Measurements from ENCODE around the gene ARPC1B. TPM values are rescaled to one million over a fixed set of nuclear protein-coding genes. Genes with fewer than 3 reads are reported as not detected.

Gene ARPC1B
- total and polyA plus RNA-seq, 7 donors = 70.3 to 390 (median 136) TPM

DNA sequence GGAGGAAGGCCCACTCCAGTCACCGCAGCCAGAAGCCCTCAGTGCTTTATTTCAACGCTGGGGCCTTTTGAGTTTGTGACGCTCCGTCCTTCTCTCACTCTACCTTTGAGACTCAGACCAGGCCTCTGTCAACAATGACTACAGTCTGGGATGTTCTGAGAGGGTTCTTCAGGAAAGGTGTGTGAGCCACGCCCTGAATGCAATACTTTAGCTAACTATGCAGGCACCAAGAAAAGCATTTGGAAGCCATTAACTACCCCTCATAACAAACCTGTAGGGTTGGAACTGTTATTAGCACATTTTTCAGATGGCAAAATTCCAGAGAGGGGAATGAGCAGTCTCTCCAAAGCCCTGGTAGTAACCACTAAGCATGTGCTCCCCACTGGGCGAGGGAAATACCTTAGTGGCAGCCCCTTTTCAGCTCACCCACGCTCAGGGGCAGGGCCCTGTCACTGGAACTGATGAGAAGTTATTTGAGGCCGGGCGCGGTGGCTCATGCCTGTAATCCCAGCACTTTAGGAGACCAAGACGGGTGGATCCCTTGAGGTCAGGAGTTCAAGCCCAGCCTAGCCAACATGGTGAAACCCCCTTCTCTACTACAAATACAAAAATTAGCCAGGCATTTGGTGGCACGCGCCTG lies 5.7 kb upstream of the ARPC1B start:
- DNase-seq = no peak
- WGBS, 2 donors = 91 to 93% methylated on average over 13 of the region's 13 CpGs
- intact Hi-C loops (cut with DNase I) = no loop called here
- H3K4me3 ChIP-seq = no peak overlapping the region
- H3K4me1 ChIP-seq = peaks cover 0 to 15% (median 3%) of the 10 kb centered on the region in 4 donors
- H3K27ac ChIP-seq = no peak overlapping the region
- H3K9me3 ChIP-seq = no peaks in the 10 kb centered on the region
- H3K27me3 ChIP-seq = no peaks in the 10 kb centered on the region
- H3K36me3 ChIP-seq = peaks cover 0 to 39% (median 25%) of the 10 kb centered on the region in 4 donors
- TF ChIP-seq POLR2A (IDR thresholded peaks at IDR 0.05) = no peak
- no peak for TF ChIP-seq CTCF (IDR thresholded peaks at IDR 0.05)
- no peak for TF ChIP-seq EP300 (IDR thresholded peaks at IDR 0.05)
- TF ChIP-seq POLR2AphosphoS5 (IDR thresholded peaks at IDR 0.05) = no peak

DNA sequence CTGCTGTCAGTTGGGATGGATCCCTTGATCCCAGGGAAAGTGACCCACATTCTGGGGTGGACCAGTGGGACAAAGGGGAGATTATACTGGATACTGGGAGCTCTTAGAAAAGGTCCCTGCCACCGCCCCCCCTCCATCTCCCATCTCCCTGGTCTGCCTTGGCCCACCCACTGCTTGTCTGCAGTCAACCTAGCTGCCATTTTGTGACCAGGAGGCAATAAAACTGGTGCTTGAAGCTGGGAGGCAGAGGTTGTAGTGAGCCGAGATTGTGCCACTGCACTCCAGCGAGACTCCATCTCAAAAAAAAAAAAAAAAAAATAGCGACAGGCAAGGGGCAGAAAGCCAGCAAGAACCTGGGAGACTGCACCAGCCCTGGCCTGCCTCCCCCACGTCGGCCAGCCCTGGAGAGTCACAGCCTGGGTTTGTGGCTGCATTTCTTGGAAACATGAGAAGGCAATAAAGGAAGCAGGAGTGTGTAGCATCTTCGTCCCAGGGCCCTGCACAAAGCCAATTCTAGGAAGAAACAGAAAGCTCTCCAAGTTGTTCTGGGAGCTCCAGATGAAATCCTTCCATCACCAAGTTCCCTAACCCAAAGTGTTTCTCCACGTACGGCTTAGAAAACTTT lies 4.7 kb upstream of the ARPC1B start:
- no peaks in the 10 kb centered on the region for H3K27me3 ChIP-seq
- WGBS, 2 donors = 77 to 82% methylated on average over 9 of the region's 9 CpGs
- peaks cover 0 to 20% (median 11%) of the 10 kb centered on the region in 4 donors for H3K4me1 ChIP-seq
- no peak for DNase-seq
- intact Hi-C loops (cut with DNase I) = no loop called here
- TF ChIP-seq CTCF (IDR thresholded peaks at IDR 0.05) = no peak
- no peak for TF ChIP-seq POLR2AphosphoS5 (IDR thresholded peaks at IDR 0.05)
- TF ChIP-seq POLR2A (IDR thresholded peaks at IDR 0.05) = no peak
- TF ChIP-seq EP300 (IDR thresholded peaks at IDR 0.05) = no peak
- peaks cover 0 to 29% (median 17%) of the 10 kb centered on the region in 4 donors for H3K36me3 ChIP-seq
- H3K9me3 ChIP-seq = no peaks in the 10 kb centered on the region
- H3K27ac ChIP-seq = peak overlapping the region; percentile 10 to 86 (median 38)
- no peak overlapping the region for H3K4me3 ChIP-seq

DNA sequence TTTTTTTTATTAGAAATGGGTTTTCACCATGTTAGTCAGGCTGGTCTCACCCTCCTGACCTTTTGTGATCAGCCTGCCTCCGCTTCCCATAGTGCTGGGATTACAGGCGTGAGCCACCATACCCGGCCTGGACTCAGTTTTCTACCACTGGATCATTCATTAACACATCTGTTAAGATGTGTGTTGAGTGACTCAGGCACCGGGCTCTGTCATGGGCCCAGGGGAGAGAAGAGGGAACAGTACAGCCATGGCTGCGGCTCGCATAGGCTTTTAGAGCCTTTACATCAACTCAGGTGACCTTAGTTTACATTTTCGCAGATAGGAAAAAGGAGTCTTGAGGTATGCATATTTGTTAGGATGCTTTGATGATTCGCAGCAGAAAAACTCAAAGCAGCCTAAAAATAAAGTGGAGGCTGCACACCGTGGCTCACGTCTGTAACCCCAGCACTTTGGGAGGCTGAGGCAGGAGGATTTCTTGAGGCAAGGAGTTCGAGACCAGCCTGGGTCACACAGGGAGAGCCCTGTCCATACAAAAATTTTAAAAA lies 3.1 kb upstream of the ARPC1B start:
- peaks cover 0 to 31% (median 22%) of the 10 kb centered on the region in 4 donors for H3K4me1 ChIP-seq
- H3K27ac ChIP-seq = peak overlapping the region in 3 of 4 donors; percentile 82 to 89 (median 86)
- H3K4me3 ChIP-seq = no peak overlapping the region
- peaks cover 0 to 13% (median 7%) of the 10 kb centered on the region in 4 donors for H3K36me3 ChIP-seq
- DNase-seq = peak; percentile 44
- intact Hi-C loops (cut with DNase I) = no loop called here
- TF ChIP-seq CTCF (IDR thresholded peaks at IDR 0.05) (no peak), EP300 (IDR thresholded peaks at IDR 0.05) (no peak), POLR2A (IDR thresholded peaks at IDR 0.05) (no peak), POLR2AphosphoS5 (IDR thresholded peaks at IDR 0.05) (no peak)
- WGBS, 2 donors = 93 to 94% methylated on average over 11 of the region's 11 CpGs
- no peaks in the 10 kb centered on the region for H3K27me3 ChIP-seq
- H3K9me3 ChIP-seq = no peaks in the 10 kb centered on the region

DNA sequence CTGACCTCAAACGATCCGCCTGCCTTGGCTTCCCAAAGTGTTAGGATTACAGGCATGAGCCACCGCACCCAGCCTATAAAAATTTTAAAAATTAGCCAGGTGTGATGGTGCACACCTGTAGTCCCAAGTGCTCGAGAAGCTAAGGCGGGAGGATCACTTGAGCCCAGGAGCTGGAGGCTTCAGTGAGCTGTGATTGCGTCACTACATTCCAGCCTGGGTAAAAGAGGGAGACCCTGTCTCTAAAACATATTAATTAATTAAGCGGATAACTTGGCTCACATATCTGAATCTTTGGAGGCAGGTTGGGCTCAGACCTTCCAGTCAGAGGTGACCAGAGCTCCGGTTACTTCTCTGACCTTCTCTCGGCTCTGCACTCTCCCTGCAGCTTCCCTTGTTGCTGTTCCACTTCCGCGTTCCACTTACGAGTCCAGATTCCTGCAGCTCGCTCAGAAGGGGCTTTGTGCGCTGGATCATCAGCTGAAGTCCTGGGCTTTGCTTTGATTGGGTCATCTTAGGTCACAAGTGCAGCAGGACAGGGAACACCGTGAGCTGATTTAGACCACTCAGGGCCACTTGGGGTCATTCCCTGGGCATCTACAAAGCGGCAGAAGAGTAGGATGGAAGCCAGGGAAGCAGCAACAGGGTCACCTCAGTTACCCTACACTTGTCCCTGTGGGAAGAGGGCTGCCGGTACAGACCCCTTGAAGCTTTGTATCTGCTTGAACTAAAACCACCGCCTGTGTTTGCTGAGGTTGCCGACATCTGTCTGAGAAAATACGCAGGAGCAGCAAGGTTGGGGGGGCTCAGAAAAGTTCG lies 2.0 kb upstream of the ARPC1B start:
- Histone ChIP-seq H3K27ac (peak overlapping the region; percentile 51 to 89 (median 84)), H3K27me3 (no peaks in the 10 kb centered on the region), H3K36me3 (peaks cover 0 to 3% (median 0%) of the 10 kb centered on the region in 4 donors), H3K4me1 (peaks cover 0 to 31% (median 22%) of the 10 kb centered on the region in 4 donors), H3K4me3 (no peak overlapping the region), H3K9me3 (no peaks in the 10 kb centered on the region)
- intact Hi-C loops (cut with DNase I) = no loop called here
- DNase-seq = peak; percentile 71
- TF ChIP-seq EP300 (IDR thresholded peaks at IDR 0.05) = no peak
- TF ChIP-seq POLR2AphosphoS5 (IDR thresholded peaks at IDR 0.05) = peak in 3 of 4 donors; percentile 32 to 62 (median 41)
- 20 to 57% methylated on average over 21 of the region's 21 CpGs for WGBS, 2 donors
